HG03378 (cell line): ENCODE data around the gene PABPN1L.

ENCODE experiments used
- ATAC-seq: cut with Tn5 transposase; IDR thresholded peaks from one replicate; pipeline ENCODE4 v1.9.1; 2021; ENCODE audit warnings: mild to moderate bottlenecking, moderate library complexity; ENCODE audit not compliant: unreplicated experiment

PABPN1L gene

DNA sequence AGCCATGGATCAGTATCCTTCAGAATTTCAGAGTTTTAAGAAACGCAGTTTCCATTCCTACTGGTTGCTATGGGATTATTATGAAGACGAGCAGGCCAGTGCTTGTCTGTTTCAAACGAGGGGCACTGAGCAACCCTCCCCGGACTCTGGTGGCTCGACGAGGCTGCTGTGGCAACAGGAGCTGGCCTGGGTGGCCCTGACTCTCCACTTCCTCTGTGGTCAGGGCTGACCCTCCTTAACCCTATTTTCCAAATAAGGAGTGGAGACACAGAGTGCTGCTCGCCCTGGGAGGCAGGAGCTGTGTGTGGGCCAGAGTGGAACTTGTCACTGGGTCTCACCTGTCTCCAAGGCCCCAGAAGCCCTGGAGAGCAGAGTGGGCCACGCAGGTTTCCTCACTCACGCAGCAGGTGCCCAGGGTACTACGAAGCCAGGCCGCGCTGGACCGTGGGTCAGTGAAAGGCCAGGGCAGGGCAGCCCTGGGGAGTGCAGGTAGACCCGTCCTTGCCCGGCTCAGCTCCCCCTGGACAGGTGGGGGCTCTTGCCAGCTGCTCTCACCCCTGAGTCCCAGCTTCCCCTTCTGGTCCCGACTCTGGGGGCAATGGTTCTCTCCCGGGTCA lies 13.0 kb downstream of the PABPN1L start:
- no peak for ATAC-seq

DNA sequence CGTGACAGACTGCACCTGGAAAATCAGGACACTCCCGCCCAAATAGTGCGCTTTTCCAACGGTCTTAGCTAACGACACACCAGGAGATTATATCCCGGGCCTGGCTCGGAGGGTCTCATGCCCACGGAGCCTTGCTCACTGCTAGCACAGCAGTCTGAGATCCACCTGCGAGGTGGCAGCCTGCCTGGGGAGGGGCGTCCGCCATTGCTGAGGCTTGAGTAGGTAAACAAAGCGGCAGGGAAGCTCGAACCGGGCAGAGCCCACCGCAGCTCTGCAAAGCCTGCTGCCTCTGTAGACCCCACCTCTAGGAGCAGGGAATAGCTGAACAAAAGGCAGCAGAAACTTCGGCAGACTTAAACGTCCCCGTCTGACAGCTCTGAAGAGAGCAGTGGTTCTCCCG lies 14.8 kb downstream of the PABPN1L start:
- ATAC-seq: no peak

GRCh38 chr16:88850531-88851199 lies 15.8 kb downstream of the PABPN1L start:
- ATAC-seq: no peak

- ATAC-seq: no peak
Observed at GRCh38 chr16:88848557-88848956, 17.9 kb downstream of the PABPN1L start.

- ATAC-seq: no peak
Observed at GRCh38 chr16:88847654-88848053, 18.8 kb downstream of the PABPN1L start.

DNA sequence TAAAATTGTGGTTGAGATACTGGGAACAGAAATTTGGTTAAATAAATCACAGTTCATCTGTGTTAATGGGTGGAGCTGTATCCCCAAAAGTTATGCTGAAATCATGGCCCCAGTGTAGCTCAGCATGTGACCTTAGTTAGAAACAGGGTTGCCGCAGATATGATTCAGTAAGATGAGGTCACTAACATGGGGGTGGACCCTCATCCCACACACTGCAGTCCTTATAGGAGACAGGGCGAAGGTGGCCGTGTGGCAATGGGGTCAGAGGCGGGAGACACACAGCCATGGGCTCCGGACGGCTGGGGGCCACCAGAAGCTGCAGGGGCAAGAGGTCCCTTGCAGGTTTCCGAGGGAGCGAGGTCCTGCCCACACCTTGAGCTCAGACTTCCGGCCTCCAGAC lies 20.4 kb downstream of the PABPN1L start:
- no peak for ATAC-seq

DNA sequence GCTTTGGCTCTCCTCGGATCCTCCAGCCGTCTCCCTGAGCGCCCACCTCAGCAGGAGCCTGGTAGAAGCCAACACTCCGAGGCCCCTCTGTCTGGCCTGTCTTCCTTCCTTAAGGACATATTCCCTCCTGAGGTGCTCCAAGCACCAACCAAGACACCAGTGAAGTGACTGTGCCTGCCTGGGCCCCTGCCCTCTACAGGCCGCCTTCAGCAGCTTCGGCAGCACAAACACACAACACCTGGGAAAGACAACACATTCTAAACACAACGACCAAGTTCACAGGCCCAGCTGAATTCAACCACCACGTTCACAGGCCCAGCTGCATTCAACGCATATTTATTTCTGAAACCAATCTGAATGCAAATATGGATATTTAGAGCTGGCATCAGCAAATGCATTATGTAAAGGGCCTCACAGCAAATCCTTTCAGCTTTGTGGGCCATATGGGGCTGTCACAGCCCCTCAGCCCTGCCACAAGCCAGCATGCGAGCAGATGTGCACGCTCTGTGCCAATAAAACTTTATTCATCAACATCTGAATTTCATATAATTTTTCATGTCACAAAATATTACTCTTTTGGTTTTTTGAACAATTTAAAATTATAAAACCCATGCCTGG lies 21.9 kb downstream of the PABPN1L start:
- ATAC-seq: no peak

DNA sequence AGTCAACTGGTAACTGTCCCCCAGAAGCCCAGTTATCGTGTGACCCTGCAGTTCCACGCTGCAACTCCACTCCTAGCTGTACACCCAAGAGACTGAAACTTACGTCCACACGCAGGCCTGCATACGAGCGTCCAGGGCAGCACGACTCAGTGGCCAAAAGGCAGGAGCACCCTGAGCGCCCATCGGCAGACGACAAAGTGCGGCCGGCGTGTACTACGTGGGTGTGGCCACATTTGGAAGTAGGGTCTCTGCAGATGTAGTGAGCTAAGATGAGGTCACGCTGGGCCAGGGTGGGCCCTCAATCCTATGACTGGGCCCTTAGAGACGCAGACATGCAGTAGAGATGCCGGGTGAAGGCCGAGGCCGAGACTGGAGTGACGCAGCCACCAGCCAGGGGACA lies 23.2 kb downstream of the PABPN1L start:
- ATAC-seq: no peak

DNA sequence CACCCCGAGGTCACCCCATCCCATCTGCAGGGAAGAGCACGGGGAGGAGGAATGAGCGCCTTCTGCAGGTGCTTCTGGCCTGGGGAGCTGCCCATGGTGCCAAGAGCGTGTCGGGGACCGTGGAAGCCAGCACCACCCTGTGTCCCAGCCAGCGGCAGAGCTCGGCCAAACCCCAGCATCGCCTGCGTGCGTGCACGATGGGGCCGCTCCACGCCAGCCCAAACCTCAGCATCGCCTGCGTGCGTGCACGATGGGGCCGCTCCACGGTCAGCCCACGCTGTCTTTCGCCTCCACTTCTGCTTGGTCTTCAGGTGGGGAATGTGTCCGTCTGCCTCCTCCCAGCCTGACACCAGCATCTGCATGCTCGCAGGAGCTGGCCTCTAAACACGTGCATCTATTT lies 23.7 kb downstream of the PABPN1L start:
- no peak for ATAC-seq

DNA sequence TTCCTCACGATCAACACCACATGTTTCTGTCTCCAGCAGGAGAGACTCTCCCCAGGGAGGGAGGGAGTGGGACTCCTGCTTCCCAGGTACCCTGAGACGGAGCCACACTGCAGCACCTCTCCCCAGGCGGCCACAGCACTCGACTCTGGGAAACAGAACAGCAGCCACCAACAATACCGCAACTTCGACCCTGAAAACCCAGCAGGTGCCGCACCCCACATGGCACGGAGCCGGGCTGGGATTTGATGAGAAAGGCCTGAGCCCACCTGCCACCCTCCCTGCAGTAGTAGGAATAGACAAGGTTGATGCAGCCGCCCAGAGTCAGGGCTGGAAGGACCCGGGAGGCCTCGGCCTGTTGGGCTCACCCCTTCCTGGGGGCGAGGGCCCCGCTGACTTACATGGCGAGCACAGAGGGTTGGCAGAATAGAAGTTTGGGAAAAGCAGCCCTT lies 24.1 kb downstream of the PABPN1L start:
- no peak for ATAC-seq

GRCh38 chr16:88841521-88842307 lies 24.7 kb downstream of the PABPN1L start:
- no peak for ATAC-seq

DNA sequence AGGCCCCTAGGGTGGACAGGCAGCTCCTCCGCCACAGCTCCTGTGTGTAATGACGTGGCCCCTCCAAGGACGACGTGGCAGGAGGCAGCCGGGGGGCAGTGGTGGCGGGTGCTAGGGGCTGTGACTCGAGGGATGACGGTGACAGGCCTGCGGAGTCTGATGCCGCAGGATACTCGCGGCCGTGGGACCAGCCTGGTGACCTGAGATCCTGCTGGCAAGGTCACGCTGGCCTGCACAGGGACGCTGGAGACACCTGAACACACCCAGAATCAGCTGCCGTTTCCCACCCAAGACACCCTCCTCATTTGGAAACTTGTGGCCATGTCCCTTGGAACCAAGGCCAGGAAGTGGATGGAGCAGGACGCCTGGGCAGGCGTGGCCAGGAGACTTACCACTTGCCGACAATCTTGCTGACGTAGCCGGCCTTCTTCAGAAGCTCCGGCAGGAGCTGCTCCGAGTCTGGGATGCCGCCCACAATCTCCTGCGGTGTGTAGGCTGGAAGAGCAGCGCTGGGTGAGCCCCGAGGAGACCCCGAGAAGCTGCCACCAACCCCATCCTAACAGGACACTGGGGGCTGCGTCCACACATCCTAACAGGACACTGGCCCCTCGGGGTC lies 25.8 kb downstream of the PABPN1L start:
- no peak for ATAC-seq

- ATAC-seq: no peak
Observed at GRCh38 chr16:88839745-88840599, 26.5 kb downstream of the PABPN1L start.

GRCh38 chr16:88839026-88839529 lies 27.4 kb downstream of the PABPN1L start:
- no peak for ATAC-seq

DNA sequence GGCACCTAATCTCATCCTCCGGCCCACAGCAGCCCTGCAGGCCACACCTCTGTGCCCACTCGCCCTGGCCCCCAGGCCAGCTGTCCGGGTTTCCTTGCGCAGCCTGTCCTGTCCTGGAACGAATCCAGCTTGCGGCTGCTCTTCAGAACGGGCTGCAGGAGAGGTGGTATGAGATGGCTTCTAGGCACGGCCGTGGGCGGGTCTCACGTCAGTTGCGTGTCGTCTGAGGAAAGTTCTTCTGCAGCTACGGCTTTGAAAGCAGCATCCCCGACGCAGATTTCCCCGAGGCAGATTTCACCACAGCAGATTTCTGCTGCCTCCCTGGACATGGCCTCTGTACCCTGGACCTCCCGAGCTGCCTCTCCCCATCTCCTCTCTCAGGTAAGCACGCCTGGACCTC lies 27.9 kb downstream of the PABPN1L start:
- ATAC-seq: no peak

- ATAC-seq: no peak
Observed at GRCh38 chr16:88837806-88838205, 28.7 kb downstream of the PABPN1L start.

GRCh38 chr16:88836791-88837190 lies 29.7 kb downstream of the PABPN1L start:
- ATAC-seq: no peak

DNA sequence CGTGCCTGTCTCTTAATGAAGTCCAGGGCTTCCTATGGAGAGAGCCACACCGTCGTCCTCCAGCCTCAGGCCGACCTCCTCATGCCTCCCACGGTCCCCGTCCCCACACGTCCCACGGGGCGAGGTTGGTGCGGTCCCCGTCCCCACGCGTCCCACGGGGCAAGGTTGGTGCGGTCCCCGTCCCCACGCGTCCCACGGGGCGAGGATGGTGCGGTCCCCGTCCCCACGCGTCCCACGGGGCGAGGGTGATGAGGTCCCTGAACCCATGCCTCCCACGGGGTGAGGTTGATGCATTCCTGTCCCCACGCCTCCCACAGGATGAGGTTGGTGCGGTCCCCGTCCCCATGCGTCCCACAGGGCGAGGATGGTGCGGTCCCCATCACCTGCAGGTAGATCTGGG lies 30.6 kb downstream of the PABPN1L start:
- no peak for ATAC-seq

GRCh38 chr16:88835383-88835782 lies 31.1 kb downstream of the PABPN1L start:
- no peak for ATAC-seq

- no peak for ATAC-seq
Observed at GRCh38 chr16:88834670-88835069, 31.8 kb downstream of the PABPN1L start.
